GM12872 (cell line): ENCODE measurements around the gene DBP.

Experiments used
- CTCF ChIP-seq: IDR thresholded peaks from 3 replicates; pipeline ENCODE4 v1.5.1; 2011; ENCODE audit warnings: low read depth, mild to moderate bottlenecking, low read length, moderate library complexity; ENCODE audit not compliant: insufficient read depth

The DBP gene

GRCh38 chr19:48625891-48626327 lies 11.3 kb downstream of the DBP start:
- TF ChIP-seq CTCF, result no peak

- no peak for TF ChIP-seq CTCF
These were observed 12.1 kb downstream of the DBP start for GRCh38 chr19:48624791-48625723.

- TF ChIP-seq CTCF, result no peak
These were observed 13.0 kb downstream of the DBP start for GRCh38 chr19:48624067-48624594.

GRCh38 chr19:48623556-48624066 lies 13.6 kb downstream of the DBP start:
- no peak for TF ChIP-seq CTCF

- no peak for TF ChIP-seq CTCF
These were observed 17.2 kb downstream of the DBP start for GRCh38 chr19:48619692-48620585.

GRCh38 chr19:48618916-48619691 lies 18.1 kb downstream of the DBP start, which contains the start of the genes RPL18 and SPHK2:
RPL18 (minus strand) TSS chr19:48619178; CDS start chr19:48619143, 35 bp downstream.
SPHK2 (plus strand) TSS chr19:48619506; CDS start chr19:48620515, 1,009 bp downstream.
- TF ChIP-seq CTCF, result no peak
